HAP-1 (cell line): ENCODE data around the gene MTRFR.
A peak's percentile ranks its signal among the peaks of the same experiment; 100 is the strongest.

Experiments
- DNase-seq, 2 experiments: peaks; one replicate each; pipeline ENCODE4 v3.0.0-alpha.2; 2016 to 2020; ENCODE audit warnings: low spot score in 2 of 2
- H3K27me3 ChIP-seq: fragments of 250-450 bp; sonication (Bioruptor Pico); 2 replicates; pipeline ENCODE4 v1.5.1; 2020; ENCODE audit warnings: low read depth, mild to moderate bottlenecking, moderate library complexity
- H3K36me3 ChIP-seq: fragments of 250-450 bp; sonication (Bioruptor Pico); replicated peaks from 2 replicates; pipeline ENCODE4 v1.5.1; 2020; ENCODE audit warnings: mild to moderate bottlenecking
- H3K4me1 ChIP-seq: fragments of 250-450 bp; sonication (Bioruptor Pico); 2 replicates; pipeline ENCODE4 v1.5.1; 2020; ENCODE audit warnings: mild to moderate bottlenecking
- H3K4me3 ChIP-seq: fragments of 250-450 bp; sonication (Bioruptor Pico); 2 replicates; pipeline ENCODE4 v1.5.1; 2020; ENCODE audit warnings: mild to moderate bottlenecking, moderate library complexity
- H3K9me3 ChIP-seq: fragments of 250-450 bp; sonication (Bioruptor Pico); 2 replicates; pipeline ENCODE4 v1.5.1; 2020; ENCODE audit warnings: mild to moderate bottlenecking, moderate library complexity
- in situ Hi-C: fragments of 300-500 bp; cut with MboI; formaldehyde crosslinking; loops from 3 replicates; pipeline ENCODE4 v1.14.3; 2020; ENCODE audit warnings: low sequenced_read_pairs, inconsistent platforms, mixed read lengths

Gene MTRFR

GRCh38 chr12:123270214-123271000 is 37.2 kb downstream of the MTRFR start:
- H3K27me3 ChIP-seq = no peaks in the 10 kb centered on the region
- peak overlapping the region; percentile 78 for H3K4me3 ChIP-seq
- in situ Hi-C loops = no loop called here
- H3K4me1 ChIP-seq = 0 out of 2 replicates have a peak, but pooled peaks cover 4% of the 10 kb centered on the region
- peak in 1 of 2 experiments; percentile 52 for DNase-seq
- H3K36me3 ChIP-seq = peaks cover 21% of the 10 kb centered on the region
- no peaks in the 10 kb centered on the region for H3K9me3 ChIP-seq

- in situ Hi-C loops = no loop called here
- Histone ChIP-seq H3K4me1 (0 out of 2 replicates have a peak, but pooled peaks cover 4% of the 10 kb centered on the region), H3K27me3 (no peaks in the 10 kb centered on the region), H3K36me3 (peaks cover 15% of the 10 kb centered on the region), H3K4me3 (peak overlapping the region; percentile 78), H3K9me3 (no peaks in the 10 kb centered on the region)
- DNase-seq = peak; percentile 50 to 79
Observed at GRCh38 chr12:123271001-123271668, 37.9 kb downstream of the MTRFR start.

- in situ Hi-C loops = no loop called here
- Histone ChIP-seq H3K27me3 (no peaks in the 10 kb centered on the region), H3K4me1 (0 out of 2 replicates have a peak, but pooled peaks cover 4% of the 10 kb centered on the region), H3K9me3 (no peaks in the 10 kb centered on the region), H3K36me3 (no peaks in the 10 kb centered on the region; the same call in none of the 2 replicates), H3K4me3 (no peak overlapping the region)
- no peak for DNase-seq
Observed at GRCh38 chr12:123273166-123273565, 39.9 kb downstream of the MTRFR start.

- H3K4me1 ChIP-seq = no peaks in the 10 kb centered on the region
- no peaks in the 10 kb centered on the region for H3K36me3 ChIP-seq
- no peaks in the 10 kb centered on the region for H3K27me3 ChIP-seq
- H3K4me3 ChIP-seq = no peak overlapping the region
- in situ Hi-C loops = no loop called here
- DNase-seq = no peak
- H3K9me3 ChIP-seq = no peaks in the 10 kb centered on the region
Observed at GRCh38 chr12:123278101-123278627, 44.9 kb downstream of the MTRFR start.

- in situ Hi-C loops = no loop called here
- no peaks in the 10 kb centered on the region for H3K9me3 ChIP-seq
- DNase-seq = no peak
- H3K27me3 ChIP-seq = no peaks in the 10 kb centered on the region
- H3K36me3 ChIP-seq = no peaks in the 10 kb centered on the region
- no peak overlapping the region for H3K4me3 ChIP-seq
- H3K4me1 ChIP-seq = no peaks in the 10 kb centered on the region
Observed at GRCh38 chr12:123280971-123281370, 47.7 kb downstream of the MTRFR start.

- peaks cover 2% of the 10 kb centered on the region; the same call in 1 of the 2 replicates for H3K4me1 ChIP-seq
- no peak for DNase-seq
- no peaks in the 10 kb centered on the region for H3K36me3 ChIP-seq
- no peaks in the 10 kb centered on the region for H3K9me3 ChIP-seq
- in situ Hi-C loops = no loop called here
- H3K27me3 ChIP-seq = no peaks in the 10 kb centered on the region
- no peak overlapping the region for H3K4me3 ChIP-seq
Observed at GRCh38 chr12:123282111-123282510, 48.9 kb downstream of the MTRFR start.

- Histone ChIP-seq H3K36me3 (no peaks in the 10 kb centered on the region), H3K27me3 (no peaks in the 10 kb centered on the region), H3K4me1 (peaks cover 2% of the 10 kb centered on the region; the same call in 1 of the 2 replicates), H3K9me3 (no peaks in the 10 kb centered on the region), H3K4me3 (no peak overlapping the region)
- DNase-seq = no peak
- in situ Hi-C loops = no loop called here
Observed at GRCh38 chr12:123283461-123283860, 50.2 kb downstream of the MTRFR start.

- Histone ChIP-seq H3K36me3 (peaks cover 5% of the 10 kb centered on the region), H3K9me3 (no peaks in the 10 kb centered on the region), H3K27me3 (no peaks in the 10 kb centered on the region), H3K4me1 (peaks cover 2% of the 10 kb centered on the region; the same call in 1 of the 2 replicates), H3K4me3 (no peak overlapping the region)
- no peak for DNase-seq
- in situ Hi-C loops = no loop called here
Observed at GRCh38 chr12:123284669-123285068, 51.4 kb downstream of the MTRFR start.

GRCh38 chr12:123286652-123287373 is 53.6 kb downstream of the MTRFR start:
- H3K9me3 ChIP-seq = no peaks in the 10 kb centered on the region
- DNase-seq = peak; percentile 50 to 54
- peaks cover 2% of the 10 kb centered on the region; the same call in 1 of the 2 replicates for H3K4me1 ChIP-seq
- H3K4me3 ChIP-seq = no peak overlapping the region
- in situ Hi-C loops = no loop called here
- peaks cover 10% of the 10 kb centered on the region for H3K36me3 ChIP-seq
- H3K27me3 ChIP-seq = no peaks in the 10 kb centered on the region

- Histone ChIP-seq H3K9me3 (no peaks in the 10 kb centered on the region), H3K27me3 (no peaks in the 10 kb centered on the region), H3K4me1 (peaks cover 2% of the 10 kb centered on the region; the same call in 1 of the 2 replicates), H3K4me3 (no peak overlapping the region), H3K36me3 (peaks cover 27% of the 10 kb centered on the region)
- no peak for DNase-seq
- in situ Hi-C loops = no loop called here
Observed at GRCh38 chr12:123288751-123289346, 55.6 kb downstream of the MTRFR start.

- DNase-seq = no peak
- no peaks in the 10 kb centered on the region for H3K9me3 ChIP-seq
- in situ Hi-C loops = no loop called here
- H3K27me3 ChIP-seq = no peaks in the 10 kb centered on the region
- H3K4me3 ChIP-seq = no peak overlapping the region
- peaks cover 34% of the 10 kb centered on the region for H3K36me3 ChIP-seq
- peaks cover 2% of the 10 kb centered on the region; the same call in 1 of the 2 replicates for H3K4me1 ChIP-seq
Observed at GRCh38 chr12:123289911-123290310, 56.7 kb downstream of the MTRFR start.

GRCh38 chr12:123293178-123293760 is 60.0 kb downstream of the MTRFR start:
- no peaks in the 10 kb centered on the region for H3K27me3 ChIP-seq
- DNase-seq = no peak
- no peaks in the 10 kb centered on the region for H3K4me1 ChIP-seq
- no peaks in the 10 kb centered on the region for H3K9me3 ChIP-seq
- H3K36me3 ChIP-seq = peaks cover 62% of the 10 kb centered on the region
- H3K4me3 ChIP-seq = no peak overlapping the region
- in situ Hi-C loops = no loop called here

GRCh38 chr12:123305136-123305535 is 71.9 kb downstream of the MTRFR start:
- no peaks in the 10 kb centered on the region for H3K9me3 ChIP-seq
- in situ Hi-C loops = loop anchor here (25.0 kb wide), 2 partner anchors 307 to 793 kb away; partner anchors contain the start of genes DDX55 and ZCCHC8
- no peak for DNase-seq
- H3K27me3 ChIP-seq = no peaks in the 10 kb centered on the region
- no peak overlapping the region for H3K4me3 ChIP-seq
- no peaks in the 10 kb centered on the region for H3K4me1 ChIP-seq
- H3K36me3 ChIP-seq = peaks cover 76% of the 10 kb centered on the region
